Coronary artery (tissue), 2 donors: ENCODE data around the gene SCYL2.
"Not testable (repeated sequence)": the region's sequence is repeated elsewhere in the genome, so short reads cannot be mapped to it uniquely, and the experiment has no call there.

Experiments used
- DNase-seq: peaks from one replicate; pipeline ENCODE4 v3.0.0-alpha.2; 2017; ENCODE audit warnings: low spot score
- H3K27ac ChIP-seq, 2 donors: fragments of 200-600 bp; sonication (generic); one replicate each; pipeline ENCODE4 v1.5.1; 2016 to 2019
- H3K4me3 ChIP-seq: fragments of 200-600 bp; sonication (generic); 2 replicates; pipeline ENCODE4 v1.5.1; 2016; ENCODE audit warnings: mild to moderate bottlenecking, moderate library complexity
- TF ChIP-seq, protein P1 (sequence below): fragments of 200-600 bp; sonication (generic); IDR thresholded peaks from one replicate; pipeline ENCODE4 v1.5.1; 2019; ENCODE audit warnings: antibody characterized with exemption

SCYL2 gene

GRCh38 chr12:100266835-100267602 lies at the start of gene SCYL2, which contains the start of gene DEPDC4:
TSS of gene SCYL2 (plus strand) at chr12:100267177. CDS start at chr12:100282971, 15,794 bp downstream.
TSS of gene DEPDC4 (minus strand) at chr12:100267079. CDS start at chr12:100267076, 3 bp downstream.
- TF ChIP-seq, protein P1, sequence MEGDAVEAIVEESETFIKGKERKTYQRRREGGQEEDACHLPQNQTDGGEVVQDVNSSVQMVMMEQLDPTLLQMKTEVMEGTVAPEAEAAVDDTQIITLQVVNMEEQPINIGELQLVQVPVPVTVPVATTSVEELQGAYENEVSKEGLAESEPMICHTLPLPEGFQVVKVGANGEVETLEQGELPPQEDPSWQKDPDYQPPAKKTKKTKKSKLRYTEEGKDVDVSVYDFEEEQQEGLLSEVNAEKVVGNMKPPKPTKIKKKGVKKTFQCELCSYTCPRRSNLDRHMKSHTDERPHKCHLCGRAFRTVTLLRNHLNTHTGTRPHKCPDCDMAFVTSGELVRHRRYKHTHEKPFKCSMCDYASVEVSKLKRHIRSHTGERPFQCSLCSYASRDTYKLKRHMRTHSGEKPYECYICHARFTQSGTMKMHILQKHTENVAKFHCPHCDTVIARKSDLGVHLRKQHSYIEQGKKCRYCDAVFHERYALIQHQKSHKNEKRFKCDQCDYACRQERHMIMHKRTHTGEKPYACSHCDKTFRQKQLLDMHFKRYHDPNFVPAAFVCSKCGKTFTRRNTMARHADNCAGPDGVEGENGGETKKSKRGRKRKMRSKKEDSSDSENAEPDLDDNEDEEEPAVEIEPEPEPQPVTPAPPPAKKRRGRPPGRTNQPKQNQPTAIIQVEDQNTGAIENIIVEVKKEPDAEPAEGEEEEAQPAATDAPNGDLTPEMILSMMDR, result no peak
- peak within 1 kb of the TSS; percentile 95 to 99 for H3K27ac ChIP-seq
- peak within 1 kb of the TSS; percentile 90 for H3K4me3 ChIP-seq
- peak; percentile 99 for DNase-seq

GRCh38 chr12:100219328-100220109 lies 47.5 kb upstream of the SCYL2 start:
- H3K4me3 ChIP-seq, result no peak overlapping the region
- TF ChIP-seq, protein P1, result no peak
- no peak overlapping the region for H3K27ac ChIP-seq
- DNase-seq, result no peak

- H3K27ac ChIP-seq, result no peak overlapping the region
- TF ChIP-seq, protein P1, result no peak
- DNase-seq, result no peak
- no peak overlapping the region for H3K4me3 ChIP-seq
Measured at GRCh38 chr12:100221523-100221922, 45.5 kb upstream of the SCYL2 start.

GRCh38 chr12:100222173-100222572 lies 44.8 kb upstream of the SCYL2 start:
- not testable (repeated sequence) for H3K27ac ChIP-seq, DNase-seq, H3K4me3 ChIP-seq

DNA sequence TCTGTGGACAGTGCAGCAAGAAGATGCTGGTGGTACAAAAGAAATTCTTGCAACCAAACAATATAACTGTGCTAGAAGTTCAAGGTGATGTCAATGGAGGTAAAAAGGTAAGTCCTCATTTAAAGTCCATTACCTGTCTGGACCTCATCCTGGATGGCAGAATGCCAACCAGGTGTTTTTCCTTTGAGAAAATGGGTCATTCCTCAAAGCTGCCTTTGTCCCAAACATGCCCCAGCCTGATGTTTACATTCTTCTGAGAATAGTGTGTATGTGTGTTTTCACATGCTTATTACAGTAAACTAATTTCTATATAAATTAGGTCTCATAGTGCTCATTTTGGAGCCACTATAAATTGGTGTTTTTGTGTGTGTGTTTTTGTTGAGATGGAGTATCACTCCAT lies 41.5 kb upstream of the SCYL2 start:
- Histone ChIP-seq H3K4me3 (no peak overlapping the region), H3K27ac (no peak overlapping the region)
- TF ChIP-seq, protein P1, result no peak
- no peak for DNase-seq

GRCh38 chr12:100229036-100229635 lies 37.8 kb upstream of the SCYL2 start:
- no peak for DNase-seq
- Histone ChIP-seq H3K27ac (no peak overlapping the region), H3K4me3 (no peak overlapping the region)
- TF ChIP-seq, protein P1, result no peak

DNA sequence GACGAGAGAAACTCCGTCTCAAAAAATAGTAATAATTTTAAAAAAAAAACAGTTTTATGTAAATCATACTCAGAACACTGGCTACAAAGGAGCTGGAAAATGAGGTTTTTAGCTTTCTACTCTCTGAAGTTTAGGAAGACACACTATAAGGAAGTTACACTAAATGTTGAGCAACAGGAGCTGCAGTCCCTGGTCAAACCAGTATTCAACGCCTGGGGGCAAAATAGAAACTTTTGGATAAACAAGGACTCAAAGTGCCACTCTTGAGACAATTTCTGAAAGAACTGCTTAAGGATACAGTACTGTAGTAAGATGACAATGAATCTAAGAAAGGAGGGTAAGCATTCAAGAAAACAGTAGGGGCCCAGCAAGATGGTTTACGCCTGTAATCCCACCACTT lies 37.1 kb upstream of the SCYL2 start:
- no peak overlapping the region for H3K4me3 ChIP-seq
- DNase-seq, result no peak
- TF ChIP-seq, protein P1, result no peak
- H3K27ac ChIP-seq, result no peak overlapping the region

DNA sequence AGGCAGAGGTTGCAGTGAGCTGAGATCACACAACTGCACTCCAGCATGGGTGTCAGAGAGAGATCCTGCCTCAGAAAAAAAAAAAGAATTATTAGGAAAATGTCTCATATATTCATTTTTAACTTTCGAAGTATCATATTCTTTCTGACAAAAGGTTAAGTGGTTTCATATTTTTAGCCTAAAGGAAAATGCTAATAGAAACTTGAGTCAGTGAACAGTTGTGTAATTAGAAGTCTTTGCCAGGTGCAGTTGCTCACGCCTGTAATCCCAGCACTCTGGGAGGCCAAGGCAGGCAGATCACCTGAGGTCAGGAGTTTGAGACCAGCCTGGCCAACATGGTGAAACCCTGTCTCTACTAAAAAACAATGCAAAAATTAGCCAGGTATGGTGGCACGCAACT lies 35.1 kb upstream of the SCYL2 start:
- DNase-seq, H3K4me3 ChIP-seq, H3K27ac ChIP-seq: not testable (repeated sequence)
